Activated T-helper 17 cell treated with anti-CD3 and anti-CD28 coated beads, Interleukin-2, amount 50 U/mL, for 72 hours (primary cell): ENCODE results near the gene RSPRY1. TPM values are rescaled to one million over a fixed set of nuclear protein-coding genes. Genes with fewer than 3 reads are reported as not detected.

Experiments
- ATAC-seq: fragments of 150-1000 bp; cut with Tn5 transposase; replicated peaks from 2 replicates; pipeline ENCODE4 v1.10.0; 2021; ENCODE audit warnings: mild to moderate bottlenecking, moderate library complexity
- H3K27ac Mint-ChIP-seq: one replicate; pipeline ENCODE4 v1.8.0; 2022; ENCODE audit warnings: mixed read lengths
- H3K27me3 Mint-ChIP-seq: one replicate; pipeline ENCODE4 v1.8.0; 2022; ENCODE audit warnings: mixed read lengths
- H3K36me3 Mint-ChIP-seq: one replicate; pipeline ENCODE4 v1.8.0; 2022; ENCODE audit warnings: low read depth, mild to moderate bottlenecking, mixed read lengths
- H3K4me1 Mint-ChIP-seq: one replicate; pipeline ENCODE4 v1.8.0; 2022; ENCODE audit warnings: mixed read lengths
- H3K4me3 Mint-ChIP-seq: one replicate; pipeline ENCODE4 v1.8.0; 2022; ENCODE audit warnings: mild to moderate bottlenecking, mixed read lengths
- H3K9me3 Mint-ChIP-seq: one replicate; pipeline ENCODE4 v1.8.0; 2022; ENCODE audit warnings: mixed read lengths
- total RNA-seq, 2 donors: library from RNA; stranded (reverse); gene quantifications; one replicate each; pipeline ENCODE4 v1.2.3, GENCODE V29; 2022

Gene RSPRY1
- total RNA-seq, 2 donors from 2014 or later, result 34.1 to 37.4 TPM

DNA sequence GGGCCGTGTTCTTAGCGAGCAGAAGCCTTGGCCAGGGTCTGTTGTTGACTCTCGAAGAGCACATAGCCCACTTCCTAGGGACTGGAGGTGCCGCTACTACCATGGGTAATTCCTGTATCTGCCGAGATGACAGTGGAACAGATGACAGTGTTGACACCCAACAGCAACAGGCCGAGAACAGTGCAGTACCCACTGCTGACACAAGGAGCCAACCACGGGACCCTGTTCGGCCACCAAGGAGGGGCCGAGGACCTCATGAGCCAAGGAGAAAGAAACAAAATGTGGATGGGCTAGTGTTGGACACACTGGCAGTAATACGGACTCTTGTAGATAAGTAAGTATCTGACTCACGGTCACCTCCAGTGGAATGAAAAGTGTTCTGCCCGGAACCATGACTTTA lies 18.5 kb downstream of the RSPRY1 start:
- no peak for ATAC-seq

GRCh38 chr16:57208926-57209325 lies 22.8 kb downstream of the RSPRY1 start:
- Mint-ChIP-seq H3K9me3 (no peaks in the 10 kb centered on the region), H3K36me3 (peaks cover 96% of the 10 kb centered on the region), H3K4me3 (no peak overlapping the region), H3K4me1 (no peaks in the 10 kb centered on the region), H3K27ac (no peak overlapping the region), H3K27me3 (no peaks in the 10 kb centered on the region)
- no peak for ATAC-seq

More for the DNA sequence above, 18.5 kb downstream of the RSPRY1 start:
- no peaks in the 10 kb centered on the region for H3K27me3 Mint-ChIP-seq
- no peaks in the 10 kb centered on the region for H3K9me3 Mint-ChIP-seq
- H3K4me3 Mint-ChIP-seq, result no peak overlapping the region
- H3K27ac Mint-ChIP-seq, result no peak overlapping the region
- H3K4me1 Mint-ChIP-seq, result no peaks in the 10 kb centered on the region
- H3K36me3 Mint-ChIP-seq, result peaks cover 54% of the 10 kb centered on the region

GRCh38 chr16:57209780-57210179 lies 23.7 kb downstream of the RSPRY1 start:
- peaks cover 99% of the 10 kb centered on the region for H3K36me3 Mint-ChIP-seq

GRCh38 chr16:57213462-57213861 lies 27.3 kb downstream of the RSPRY1 start:
- no peak overlapping the region for H3K27ac Mint-ChIP-seq
- no peak for ATAC-seq
- H3K36me3 Mint-ChIP-seq, result peaks cover 99% of the 10 kb centered on the region
- no peaks in the 10 kb centered on the region for H3K27me3 Mint-ChIP-seq
- H3K9me3 Mint-ChIP-seq, result peaks cover 12% of the 10 kb centered on the region
- no peak overlapping the region for H3K4me3 Mint-ChIP-seq
- no peaks in the 10 kb centered on the region for H3K4me1 Mint-ChIP-seq

More at GRCh38 chr16:57209780-57210179, 23.7 kb downstream of the RSPRY1 start:
- Mint-ChIP-seq H3K9me3 (no peaks in the 10 kb centered on the region), H3K4me1 (no peaks in the 10 kb centered on the region), H3K27me3 (no peaks in the 10 kb centered on the region), H3K4me3 (no peak overlapping the region), H3K27ac (no peak overlapping the region)
- ATAC-seq, result no peak

GRCh38 chr16:57216968-57217367 lies 30.8 kb downstream of the RSPRY1 start:
- Mint-ChIP-seq H3K4me1 (peaks cover 4% of the 10 kb centered on the region), H3K4me3 (no peak overlapping the region), H3K27me3 (no peaks in the 10 kb centered on the region), H3K27ac (no peak overlapping the region), H3K9me3 (peaks cover 15% of the 10 kb centered on the region), H3K36me3 (peaks cover 100% of the 10 kb centered on the region)
- no peak for ATAC-seq

DNA sequence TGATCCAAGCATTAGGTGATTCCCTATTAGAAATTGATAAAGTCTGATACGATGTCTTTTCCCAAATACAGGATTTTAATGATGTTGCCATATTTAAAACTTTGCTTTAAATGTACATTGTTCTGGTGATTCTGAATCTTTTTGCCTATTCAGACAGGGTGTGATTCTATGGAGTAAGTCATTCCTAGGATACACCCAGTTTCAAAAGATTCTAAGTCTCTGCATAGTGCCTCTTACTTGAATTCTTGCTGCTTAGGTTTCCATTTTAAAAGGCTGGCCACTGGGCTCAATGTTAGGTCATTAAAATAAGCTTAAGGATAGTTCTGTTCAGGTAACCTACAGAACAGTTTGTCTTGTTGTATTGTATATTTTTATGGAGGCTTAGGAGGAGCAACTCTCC lies 36.9 kb downstream of the RSPRY1 start:
- Mint-ChIP-seq H3K4me3 (no peak overlapping the region), H3K4me1 (peaks cover 4% of the 10 kb centered on the region), H3K27ac (no peak overlapping the region), H3K27me3 (no peaks in the 10 kb centered on the region), H3K36me3 (peaks cover 100% of the 10 kb centered on the region), H3K9me3 (peaks cover 3% of the 10 kb centered on the region)
- no peak for ATAC-seq

DNA sequence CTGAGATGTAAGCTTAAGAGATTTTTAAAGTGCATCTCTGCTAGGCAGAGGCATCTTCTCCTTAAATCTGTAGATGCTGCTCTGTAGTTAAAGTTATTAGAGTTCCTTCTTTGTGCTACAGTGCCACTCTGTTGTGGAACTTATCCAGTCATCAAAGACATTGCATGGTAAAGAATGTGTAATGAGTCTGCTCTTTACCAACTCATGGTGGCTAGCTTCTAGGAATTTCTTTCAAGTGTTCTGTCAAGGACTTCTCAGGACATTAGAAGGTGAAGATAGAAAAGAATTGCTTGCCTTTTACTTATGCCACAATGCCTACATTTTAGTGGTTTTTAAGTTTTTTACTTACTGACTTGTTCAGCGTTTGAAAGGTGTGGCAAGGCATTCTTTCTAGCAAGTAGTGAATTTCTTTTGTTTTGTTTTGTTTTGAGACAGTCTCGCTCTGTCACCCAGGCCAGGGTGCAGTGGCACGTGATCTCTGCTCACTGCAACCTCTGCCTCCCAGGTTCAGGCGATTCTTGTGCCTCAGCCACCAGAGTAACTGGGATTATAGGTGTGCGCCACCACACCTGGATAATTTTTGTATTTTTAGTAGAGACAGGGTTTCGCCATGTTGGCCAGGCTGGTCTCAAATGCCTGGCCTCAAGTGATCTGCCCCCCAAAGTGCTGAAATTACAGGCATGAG lies 38.7 kb downstream of the RSPRY1 start:
- no peak for ATAC-seq
- H3K36me3 Mint-ChIP-seq, result peaks cover 99% of the 10 kb centered on the region
- H3K4me3 Mint-ChIP-seq, result no peak overlapping the region
- H3K4me1 Mint-ChIP-seq, result no peaks in the 10 kb centered on the region
- H3K27ac Mint-ChIP-seq, result no peak overlapping the region
- H3K27me3 Mint-ChIP-seq, result no peaks in the 10 kb centered on the region
- H3K9me3 Mint-ChIP-seq, result no peaks in the 10 kb centered on the region

DNA sequence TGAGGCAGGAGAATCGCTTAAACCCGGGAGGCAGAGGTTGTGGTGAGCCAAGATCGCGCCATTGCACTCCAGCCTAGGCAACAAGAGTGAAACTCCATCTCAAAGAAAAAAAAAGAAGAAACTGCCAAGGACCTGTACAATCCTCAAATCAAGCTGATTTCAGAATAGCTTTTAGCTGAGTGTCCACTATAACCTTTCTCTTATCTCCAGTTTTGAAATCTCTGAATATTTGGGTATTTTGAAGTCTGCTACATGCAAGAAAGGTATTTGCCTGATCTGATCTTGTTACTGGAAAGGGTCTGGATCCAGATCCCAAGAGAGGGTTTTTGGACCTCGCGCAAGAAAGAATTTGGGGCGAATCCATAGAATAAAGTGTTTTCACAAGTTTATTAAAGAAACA lies 39.8 kb downstream of the RSPRY1 start:
- no peak overlapping the region for H3K4me3 Mint-ChIP-seq
- no peak for ATAC-seq
- no peak overlapping the region for H3K27ac Mint-ChIP-seq
- peaks cover 99% of the 10 kb centered on the region for H3K36me3 Mint-ChIP-seq
- no peaks in the 10 kb centered on the region for H3K4me1 Mint-ChIP-seq
- H3K27me3 Mint-ChIP-seq, result no peaks in the 10 kb centered on the region
- no peaks in the 10 kb centered on the region for H3K9me3 Mint-ChIP-seq

GRCh38 chr16:57226701-57227621 lies 40.8 kb downstream of the RSPRY1 start:
- no peak for ATAC-seq
- Mint-ChIP-seq H3K9me3 (no peaks in the 10 kb centered on the region), H3K4me1 (no peaks in the 10 kb centered on the region), H3K36me3 (peaks cover 99% of the 10 kb centered on the region), H3K4me3 (no peak overlapping the region), H3K27ac (no peak overlapping the region), H3K27me3 (no peaks in the 10 kb centered on the region)

GRCh38 chr16:57229079-57229478 lies 43.0 kb downstream of the RSPRY1 start:
- peaks cover 5% of the 10 kb centered on the region for H3K4me1 Mint-ChIP-seq
- ATAC-seq, result no peak
- H3K27ac Mint-ChIP-seq, result no peak overlapping the region
- H3K27me3 Mint-ChIP-seq, result no peaks in the 10 kb centered on the region
- no peaks in the 10 kb centered on the region for H3K9me3 Mint-ChIP-seq
- H3K36me3 Mint-ChIP-seq, result peaks cover 99% of the 10 kb centered on the region
- no peak overlapping the region for H3K4me3 Mint-ChIP-seq

DNA sequence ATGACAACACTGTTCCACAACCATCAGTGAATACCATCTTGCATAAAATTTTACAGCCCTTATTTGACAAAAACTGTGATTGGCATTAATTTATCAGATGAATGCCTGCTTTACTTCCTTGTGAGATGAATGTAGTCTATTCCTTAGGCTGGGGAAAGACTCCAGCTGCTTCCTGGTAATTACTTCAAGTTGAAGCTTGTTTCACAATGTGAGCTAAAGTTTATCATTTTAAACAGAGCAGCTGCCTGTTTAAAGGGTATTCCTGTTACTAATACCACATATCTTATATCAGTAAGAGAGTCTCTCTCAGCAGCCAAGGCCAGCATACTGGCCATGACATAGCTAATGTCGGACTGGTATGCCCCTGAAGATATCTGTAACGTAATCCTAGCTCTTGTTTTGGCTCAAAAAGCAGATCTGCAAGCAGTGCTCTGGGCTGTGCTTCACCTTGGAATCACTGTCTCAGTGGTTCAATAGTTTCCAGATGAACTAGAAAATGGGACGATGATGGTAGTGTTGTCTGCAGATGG lies 45.8 kb downstream of the RSPRY1 start:
- ATAC-seq, result no peak
- no peak overlapping the region for H3K27ac Mint-ChIP-seq
- H3K9me3 Mint-ChIP-seq, result no peaks in the 10 kb centered on the region
- H3K4me3 Mint-ChIP-seq, result no peak overlapping the region
- no peaks in the 10 kb centered on the region for H3K27me3 Mint-ChIP-seq
- H3K36me3 Mint-ChIP-seq, result peaks cover 96% of the 10 kb centered on the region
- peaks cover 10% of the 10 kb centered on the region for H3K4me1 Mint-ChIP-seq

- H3K36me3 Mint-ChIP-seq, result peaks cover 95% of the 10 kb centered on the region
- peak overlapping the region; percentile 4 for H3K27ac Mint-ChIP-seq
- no peak for ATAC-seq
- peaks cover 10% of the 10 kb centered on the region for H3K4me1 Mint-ChIP-seq
- H3K27me3 Mint-ChIP-seq, result no peaks in the 10 kb centered on the region
- H3K4me3 Mint-ChIP-seq, result no peak overlapping the region
- H3K9me3 Mint-ChIP-seq, result no peaks in the 10 kb centered on the region
These were observed 48.0 kb downstream of the RSPRY1 start for GRCh38 chr16:57233944-57234706.

GRCh38 chr16:57234707-57235092 lies 48.6 kb downstream of the RSPRY1 start:
- ATAC-seq, result no peak
- no peak overlapping the region for H3K4me3 Mint-ChIP-seq
- peaks cover 10% of the 10 kb centered on the region for H3K4me1 Mint-ChIP-seq
- no peak overlapping the region for H3K27ac Mint-ChIP-seq
- H3K36me3 Mint-ChIP-seq, result peaks cover 95% of the 10 kb centered on the region
- H3K27me3 Mint-ChIP-seq, result no peaks in the 10 kb centered on the region
- no peaks in the 10 kb centered on the region for H3K9me3 Mint-ChIP-seq
